Panc1 (cell line): ENCODE results near the gene DEGS2.

Experiments used
- POLR2AphosphoS5 ChIP-seq: IDR thresholded peaks from 2 replicates; pipeline ENCODE4 v1.6.1; 2012; ENCODE audit warnings: mild to moderate bottlenecking, low read depth, low read length, moderate library complexity
- SIN3A ChIP-seq: IDR thresholded peaks from 2 replicates; pipeline ENCODE4 v1.6.1; 2012; ENCODE audit warnings: low read depth, mild to moderate bottlenecking, low read length, moderate library complexity, borderline replicate concordance; ENCODE audit not compliant: insufficient read depth
- TF ChIP-seq, protein P1 (sequence below): fragments of 450-650 bp; IDR thresholded peaks from 2 replicates; pipeline ENCODE4 v1.5.1; 2017; ENCODE audit warnings: mild to moderate bottlenecking

DNA sequence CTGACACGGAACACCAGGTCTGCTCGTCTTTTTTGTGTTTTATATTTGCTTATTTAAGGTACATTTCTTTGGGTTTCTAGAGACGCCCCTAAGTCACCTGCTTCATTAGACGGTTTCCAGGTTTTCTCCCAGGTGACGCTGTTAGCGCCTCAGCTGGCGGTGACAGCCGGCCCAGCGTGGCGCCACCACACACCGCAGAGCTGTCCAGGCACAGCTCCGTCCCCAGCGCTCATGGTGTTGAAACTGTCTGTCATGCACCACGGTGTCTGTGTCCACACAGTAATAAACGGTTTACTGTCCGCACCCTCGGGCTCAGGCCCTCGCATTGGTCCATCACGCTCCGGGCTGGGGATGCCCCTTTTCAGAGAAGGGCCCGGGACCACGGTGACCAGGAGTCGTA is 15.5 kb downstream of the DEGS2 start:
- TF ChIP-seq SIN3A = no peak
- TF ChIP-seq, protein P1, sequence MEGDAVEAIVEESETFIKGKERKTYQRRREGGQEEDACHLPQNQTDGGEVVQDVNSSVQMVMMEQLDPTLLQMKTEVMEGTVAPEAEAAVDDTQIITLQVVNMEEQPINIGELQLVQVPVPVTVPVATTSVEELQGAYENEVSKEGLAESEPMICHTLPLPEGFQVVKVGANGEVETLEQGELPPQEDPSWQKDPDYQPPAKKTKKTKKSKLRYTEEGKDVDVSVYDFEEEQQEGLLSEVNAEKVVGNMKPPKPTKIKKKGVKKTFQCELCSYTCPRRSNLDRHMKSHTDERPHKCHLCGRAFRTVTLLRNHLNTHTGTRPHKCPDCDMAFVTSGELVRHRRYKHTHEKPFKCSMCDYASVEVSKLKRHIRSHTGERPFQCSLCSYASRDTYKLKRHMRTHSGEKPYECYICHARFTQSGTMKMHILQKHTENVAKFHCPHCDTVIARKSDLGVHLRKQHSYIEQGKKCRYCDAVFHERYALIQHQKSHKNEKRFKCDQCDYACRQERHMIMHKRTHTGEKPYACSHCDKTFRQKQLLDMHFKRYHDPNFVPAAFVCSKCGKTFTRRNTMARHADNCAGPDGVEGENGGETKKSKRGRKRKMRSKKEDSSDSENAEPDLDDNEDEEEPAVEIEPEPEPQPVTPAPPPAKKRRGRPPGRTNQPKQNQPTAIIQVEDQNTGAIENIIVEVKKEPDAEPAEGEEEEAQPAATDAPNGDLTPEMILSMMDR = no peak
- TF ChIP-seq POLR2AphosphoS5 = no peak
